A549 treated with AZD2906 at 1 μM for 4 hours (cell line): ENCODE measurements around the gene GMCL2. TPM values are rescaled to one million over a fixed set of nuclear protein-coding genes. Genes with fewer than 3 reads are reported as not detected.

Experiments
- total RNA-seq: library from RNA; stranded (reverse); fragments of 200-300 nt; extraction: Qiagen RNA extraction; gene quantifications from 5 replicates; pipeline ENCODE4 v1.2.3, GENCODE V29; 2022

GMCL2 gene, protein sequence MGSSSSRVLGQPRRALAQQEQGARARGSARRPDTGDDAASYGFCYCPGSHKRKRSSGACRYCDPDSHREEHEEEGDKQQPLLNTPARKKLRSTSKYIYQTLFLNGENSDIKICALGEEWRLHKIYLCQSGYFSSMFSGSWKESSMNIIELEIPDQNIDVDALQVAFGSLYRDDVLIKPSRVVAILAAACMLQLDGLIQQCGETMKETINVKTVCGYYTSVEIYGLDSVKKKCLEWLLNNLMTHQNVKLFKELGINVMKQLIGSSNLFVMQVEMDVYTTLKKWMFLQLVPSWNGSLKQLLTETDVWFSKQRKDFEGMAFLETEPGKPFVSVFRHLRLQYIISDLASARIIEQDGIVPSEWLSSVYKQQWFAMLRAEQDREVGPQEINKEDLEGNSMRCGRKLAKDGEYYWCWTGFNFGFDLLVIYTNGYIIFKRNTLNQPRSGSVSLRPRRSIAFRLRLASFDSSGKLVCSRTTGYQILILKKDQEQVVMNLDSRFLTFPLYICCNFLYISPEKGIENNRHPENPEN
- total RNA-seq = not detected in 5 replicates

DNA sequence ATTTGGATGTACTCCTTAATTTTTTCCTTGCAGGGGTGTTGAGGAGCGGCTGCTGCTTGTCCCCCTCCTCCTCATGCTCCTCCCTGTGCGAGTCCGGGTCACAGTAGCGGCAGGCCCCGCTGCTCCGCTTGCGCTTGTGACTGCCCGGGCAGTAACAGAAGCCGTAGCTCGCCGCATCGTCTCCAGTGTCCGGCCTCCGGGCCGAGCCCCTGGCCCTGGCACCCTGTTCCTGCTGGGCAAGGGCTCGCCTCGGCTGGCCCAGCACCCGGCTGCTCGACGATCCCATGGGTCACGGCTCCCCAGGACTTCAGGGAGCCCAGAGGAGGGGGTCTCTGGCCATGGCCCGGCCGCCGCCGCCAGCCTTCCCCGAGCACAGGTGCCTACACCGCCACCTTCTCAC is at the start of gene GMCL2:
Gene GMCL2 (minus strand): TSS at position 358 of the 400 bp plus-strand sequence. CDS start 72 bp downstream, at position 286.

DNA sequence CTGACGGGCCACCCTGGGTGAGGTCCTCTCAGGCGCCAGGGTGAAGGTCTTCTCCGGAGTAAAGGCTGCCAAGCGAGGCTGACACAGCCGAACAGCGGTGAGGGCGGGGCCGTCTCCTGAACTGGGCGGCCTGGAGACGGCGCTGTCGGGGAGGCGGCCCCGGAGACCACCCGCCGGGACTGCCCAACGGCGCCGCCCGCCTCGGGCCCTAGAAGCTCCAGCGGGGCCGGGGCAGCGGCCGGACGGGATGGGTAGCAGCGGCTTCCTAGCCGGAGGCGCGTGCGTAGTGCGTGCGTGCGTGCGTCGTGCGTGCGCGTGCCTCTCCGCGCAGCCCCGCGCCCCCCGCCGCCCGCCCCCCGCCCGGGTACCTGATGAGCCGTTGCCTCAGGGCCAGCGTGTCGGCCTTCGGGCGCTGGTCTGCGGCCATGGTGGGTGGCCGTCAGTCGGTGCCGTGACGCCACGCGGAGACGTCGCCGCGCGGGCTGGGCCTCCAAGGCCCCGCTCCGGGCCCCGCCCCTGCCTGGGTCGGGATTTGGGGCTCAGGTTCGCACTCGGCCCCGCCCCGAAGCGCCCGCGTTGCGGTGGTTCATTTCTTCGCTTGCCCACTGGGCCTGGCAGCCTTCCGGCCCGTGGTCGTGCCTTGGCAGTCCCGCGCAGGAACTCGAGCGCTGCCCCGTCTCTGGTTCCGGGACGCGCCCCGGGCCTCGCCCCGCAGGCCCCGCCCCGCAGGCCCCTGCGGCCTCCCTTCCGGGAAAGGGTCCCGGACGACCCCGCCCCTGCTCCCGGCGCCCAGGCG is 45.2 kb upstream of the GMCL2 start, which contains the start of gene PHYKPL:
Gene PHYKPL (minus strand): TSS at position 679 of the 796 bp plus-strand sequence. CDS start 252 bp downstream, at position 427.

GRCh38 chr5:178204182-178204934 is 17.2 kb upstream of the GMCL2 start, which contains the start of gene HNRNPAB:
HNRNPAB (plus strand) TSS chr5:178204533; CDS start chr5:178204838, 305 bp downstream.

DNA sequence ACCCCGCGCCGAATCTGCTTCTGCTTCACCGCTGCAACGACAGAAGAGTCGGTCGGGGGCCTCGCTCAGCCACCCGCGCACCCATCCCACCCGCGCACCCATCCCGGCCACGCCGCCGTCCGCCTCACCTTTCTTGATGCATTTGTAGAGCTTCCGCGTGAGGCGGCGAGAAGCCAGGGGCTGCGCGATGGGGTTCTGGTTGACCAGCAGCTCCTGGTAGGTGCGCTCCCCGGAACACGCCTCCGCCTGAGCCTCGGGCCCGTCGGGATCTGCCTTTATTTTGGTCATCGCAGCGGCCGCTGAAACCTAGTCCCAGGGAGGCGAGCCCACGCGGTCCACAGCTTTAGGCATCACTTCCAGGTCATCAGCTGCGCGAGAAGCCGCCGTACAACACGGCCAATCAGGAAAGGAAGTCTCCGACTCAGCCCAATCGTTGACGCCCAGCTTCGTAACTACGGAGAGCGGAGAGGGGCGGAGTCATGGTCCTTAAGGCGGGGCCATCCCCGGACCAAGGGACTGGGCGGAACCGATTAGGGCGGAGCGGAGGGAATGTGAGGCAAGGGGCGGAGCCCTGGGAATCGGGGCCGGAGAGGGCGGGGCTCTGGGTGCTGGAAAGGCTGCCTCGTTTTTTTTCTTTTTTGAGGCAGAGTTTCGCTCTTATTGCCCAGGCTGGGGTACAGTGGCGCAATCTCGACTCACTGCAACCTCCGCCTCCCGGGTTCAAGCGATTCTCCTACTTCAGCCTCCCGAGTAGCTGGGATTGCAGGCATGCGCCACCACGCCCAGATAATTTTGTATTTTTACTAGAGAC is 33.4 kb downstream of the GMCL2 start, which contains the start of gene NHP2:
Gene NHP2 (minus strand): TSS at position 356 of the 811 bp plus-strand sequence. CDS start 68 bp downstream, at position 288.

Other genes starting within 250 kb of the GMCL2 start
- gene PROP1, start 191.1 kb downstream of the GMCL2 start, total RNA-seq = 0.06 to 0.34 TPM (median 0.12 TPM) in 3 of 5 replicates, not detected in the others
- 0.77 to 1.1 TPM (median 1.0 TPM) in 5 replicates for gene N4BP3, start 73.8 kb downstream of the GMCL2 start, total RNA-seq
- 23.6 to 32.0 TPM (median 29.5 TPM) in 5 replicates for gene RMND5B, start 56.4 kb downstream of the GMCL2 start, total RNA-seq
- 387 to 490 TPM (median 405 TPM) in 5 replicates for gene NHP2, start 33.5 kb downstream of the GMCL2 start, total RNA-seq
- gene HNRNPAB, start 17.2 kb upstream of the GMCL2 start, total RNA-seq = 303 to 325 TPM (median 313 TPM) in 5 replicates
- 6.1 to 9.4 TPM (median 8.9 TPM) in 5 replicates for gene PHYKPL, start 45.4 kb upstream of the GMCL2 start, total RNA-seq